ENCODE results near the gene CCDC85A.

DNA sequence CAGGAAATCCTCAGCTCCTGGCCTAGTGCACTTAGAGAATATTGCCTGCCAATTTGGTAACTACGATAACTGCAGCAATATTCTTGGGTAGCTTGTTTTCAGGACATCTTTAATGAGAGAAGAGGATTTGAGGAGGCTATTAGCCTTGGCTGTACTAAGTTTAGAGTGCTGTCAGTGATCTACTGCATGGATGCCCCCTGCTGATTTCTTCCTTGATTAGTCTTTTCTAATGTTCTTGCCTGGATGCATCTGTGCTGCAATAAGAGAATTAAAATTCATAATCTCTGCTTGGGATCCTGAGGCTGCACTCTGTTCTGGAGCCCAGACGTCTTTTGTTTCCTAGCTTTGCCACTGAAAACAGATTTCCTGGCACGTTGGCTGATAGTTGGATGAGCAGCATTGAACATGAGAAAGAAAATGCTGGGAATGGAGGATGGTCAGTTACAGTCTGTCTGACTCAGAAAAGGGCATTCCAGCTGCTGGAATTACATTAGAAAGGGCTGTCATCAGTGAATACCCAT, 115.4 kb downstream of the CCDC85A start:
- TF ChIP-seq, protein P1, sequence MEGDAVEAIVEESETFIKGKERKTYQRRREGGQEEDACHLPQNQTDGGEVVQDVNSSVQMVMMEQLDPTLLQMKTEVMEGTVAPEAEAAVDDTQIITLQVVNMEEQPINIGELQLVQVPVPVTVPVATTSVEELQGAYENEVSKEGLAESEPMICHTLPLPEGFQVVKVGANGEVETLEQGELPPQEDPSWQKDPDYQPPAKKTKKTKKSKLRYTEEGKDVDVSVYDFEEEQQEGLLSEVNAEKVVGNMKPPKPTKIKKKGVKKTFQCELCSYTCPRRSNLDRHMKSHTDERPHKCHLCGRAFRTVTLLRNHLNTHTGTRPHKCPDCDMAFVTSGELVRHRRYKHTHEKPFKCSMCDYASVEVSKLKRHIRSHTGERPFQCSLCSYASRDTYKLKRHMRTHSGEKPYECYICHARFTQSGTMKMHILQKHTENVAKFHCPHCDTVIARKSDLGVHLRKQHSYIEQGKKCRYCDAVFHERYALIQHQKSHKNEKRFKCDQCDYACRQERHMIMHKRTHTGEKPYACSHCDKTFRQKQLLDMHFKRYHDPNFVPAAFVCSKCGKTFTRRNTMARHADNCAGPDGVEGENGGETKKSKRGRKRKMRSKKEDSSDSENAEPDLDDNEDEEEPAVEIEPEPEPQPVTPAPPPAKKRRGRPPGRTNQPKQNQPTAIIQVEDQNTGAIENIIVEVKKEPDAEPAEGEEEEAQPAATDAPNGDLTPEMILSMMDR (conservative IDR thresholded peaks at IDR 0.05; ENCODE audit: low read depth in 2 of 2) = no peak
- no peak for TF ChIP-seq CREB1 (CRISPR knock-in tag; IDR thresholded peaks at IDR 0.05; ENCODE audit: low read depth)
- no peak for TF ChIP-seq EZH2 (IDR thresholded peaks at IDR 0.05; ENCODE audit: low read depth, unreplicated experiment)
- no peak for TF ChIP-seq EZH2phosphoT487 (IDR thresholded peaks at IDR 0.05; ENCODE audit: unreplicated experiment)
- TF ChIP-seq POLR2AphosphoS5 (IDR thresholded peaks at IDR 0.05; ENCODE audit: low read depth) = no peak

All from GM23338 (cell line).